DMS153 (cell line): Measurements from ENCODE around the gene STAG3.
"Not testable (repeated sequence)": the region's sequence is repeated elsewhere in the genome, so short reads cannot be mapped to it uniquely, and the experiment has no call there.

Experiments used
- DNase-seq: peaks from one replicate; lab custom pipeline; 2025; lab: John Stamatoyannopoulos, UW

Gene STAG3

GRCh38 chr7:100174582-100174981 lies 3.1 kb upstream of the STAG3 start:
- DNase-seq: no peak

GRCh38 chr7:100175296-100175935 lies 2.3 kb upstream of the STAG3 start:
- DNase-seq: no peak

DNA sequence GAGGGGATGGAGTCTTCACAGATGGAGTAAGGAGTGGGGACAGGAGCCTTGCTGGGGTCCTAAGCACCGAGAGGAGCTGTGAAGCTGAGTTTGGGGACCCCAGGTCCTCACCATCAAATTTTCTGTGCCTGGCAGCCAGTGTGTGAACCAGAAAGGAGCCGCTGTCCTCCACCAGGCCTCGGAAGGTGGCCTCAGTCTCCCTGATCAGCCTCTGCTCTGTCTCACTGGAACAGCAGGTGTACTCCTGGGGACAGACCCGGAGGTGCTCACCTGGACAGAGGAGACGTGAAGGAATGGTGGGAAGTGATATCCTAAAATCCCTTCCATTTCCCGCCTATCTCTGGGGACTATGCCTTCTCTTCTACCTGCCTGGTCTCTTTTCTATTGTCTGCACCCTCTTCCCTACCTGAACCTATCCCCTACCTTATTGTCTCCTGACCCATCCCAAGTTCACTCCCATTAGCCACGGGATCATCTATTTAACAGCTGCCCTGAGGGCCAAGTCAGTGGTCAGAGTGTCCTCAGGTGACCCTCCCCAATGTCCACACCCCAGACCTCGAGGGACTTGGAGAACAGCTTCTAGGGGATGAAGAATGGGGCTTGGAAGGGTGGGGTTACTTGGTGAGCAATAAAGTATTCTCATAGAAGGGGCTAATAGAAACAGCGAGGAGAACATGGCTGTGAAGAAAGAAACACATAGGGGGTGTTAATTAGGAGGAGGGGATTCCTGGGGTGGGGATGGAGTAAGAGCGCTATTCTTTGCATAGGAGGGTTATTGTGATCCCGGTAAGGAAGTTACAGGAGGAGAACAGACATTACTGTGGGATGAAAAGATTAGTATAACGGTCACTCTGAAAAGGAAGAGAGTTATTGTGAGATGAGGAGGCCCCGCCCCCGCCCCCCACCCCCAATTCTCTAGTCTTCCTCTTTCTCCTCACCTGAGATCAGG lies 1.3 kb upstream of the STAG3 start:
- no peak for DNase-seq

DNA sequence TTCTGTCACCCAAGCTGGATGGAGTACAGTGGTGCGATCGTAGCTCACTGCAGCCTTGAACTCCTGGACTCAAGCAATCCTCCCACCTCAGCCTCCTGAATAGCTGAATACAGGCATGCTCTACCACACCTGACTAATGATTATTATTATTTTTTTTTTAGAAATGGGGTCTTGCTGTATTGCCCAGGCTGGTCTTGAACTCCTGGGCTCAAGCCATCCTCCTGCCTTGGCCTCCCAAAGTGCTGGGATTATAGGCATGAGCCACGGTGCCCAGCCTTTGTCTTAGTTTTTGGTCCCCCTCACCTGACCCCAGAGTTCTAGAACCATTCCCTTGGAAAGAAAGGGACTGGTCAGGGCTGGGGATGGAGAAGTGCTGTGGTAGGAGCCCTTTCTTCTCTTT lies 2.4 kb downstream of the STAG3 start:
- not testable (repeated sequence) for DNase-seq

GRCh38 chr7:100182616-100183015 lies 4.9 kb downstream of the STAG3 start:
- DNase-seq: not testable (repeated sequence)

- not testable (repeated sequence) for DNase-seq
These were observed 5.4 kb downstream of the STAG3 start for GRCh38 chr7:100183090-100183489.

DNA sequence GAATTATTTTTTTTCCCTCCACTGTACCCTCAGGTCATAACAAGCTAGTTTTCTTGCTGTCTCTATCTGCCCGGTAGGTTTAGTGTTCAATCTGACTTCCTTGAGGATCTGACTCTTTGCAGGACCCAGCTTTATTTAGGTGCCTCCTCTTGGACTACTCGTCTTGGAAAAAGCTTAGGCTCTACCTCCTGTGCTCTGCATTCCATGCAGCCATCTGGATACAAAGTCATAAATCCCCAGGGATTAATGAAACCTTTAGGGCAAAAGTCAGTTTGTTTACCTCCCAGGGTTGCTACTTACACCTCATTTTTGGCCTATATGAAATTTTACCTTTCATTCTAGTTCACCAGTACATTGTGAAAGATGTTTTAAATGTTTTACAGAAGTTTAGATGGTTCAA lies 8.0 kb downstream of the STAG3 start:
- DNase-seq: no peak

DNA sequence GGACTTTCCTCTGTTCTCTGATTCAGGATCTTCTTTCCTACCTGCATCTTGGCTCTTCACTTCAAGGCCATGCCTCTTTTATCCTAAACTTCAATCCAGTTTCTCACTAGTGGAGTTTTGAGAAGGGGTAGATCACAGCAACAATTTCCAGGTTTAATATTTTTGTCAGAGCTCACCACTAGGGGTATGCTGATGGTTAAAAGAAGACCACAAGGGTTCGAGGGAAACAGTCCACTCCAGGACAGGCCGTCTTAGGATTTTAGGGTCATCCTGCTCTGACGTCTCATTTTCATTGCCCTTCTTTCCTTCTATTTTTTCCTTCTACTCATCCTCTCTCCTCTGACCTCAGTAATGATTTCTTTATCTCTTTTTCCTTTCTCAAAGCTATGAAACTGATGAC lies 11.3 kb downstream of the STAG3 start:
- no peak for DNase-seq

GRCh38 chr7:100190048-100190711 lies 12.5 kb downstream of the STAG3 start:
- DNase-seq: no peak

- no peak for DNase-seq
These were observed 14.1 kb downstream of the STAG3 start for GRCh38 chr7:100191775-100192174.

- DNase-seq: not testable (repeated sequence)
These were observed 14.7 kb downstream of the STAG3 start for GRCh38 chr7:100192281-100192862.

DNA sequence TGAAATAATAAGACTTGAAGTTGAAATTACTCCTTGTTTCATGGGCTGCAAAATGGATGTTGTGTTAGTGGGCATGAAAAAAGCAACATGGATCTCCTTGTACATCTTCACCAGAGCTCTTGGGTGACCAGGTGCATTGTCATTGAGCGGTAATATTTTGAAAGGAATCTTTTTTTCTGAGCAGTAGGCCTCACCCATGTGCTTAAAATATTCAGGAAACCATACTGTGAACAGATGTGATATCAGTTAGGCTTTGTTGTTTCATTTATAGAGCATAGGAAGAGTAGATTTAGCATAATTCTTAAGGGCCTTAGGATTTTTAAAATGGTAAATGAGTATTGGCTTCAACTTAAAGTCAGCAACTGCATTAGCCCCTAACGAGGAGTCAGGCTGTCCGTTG lies 15.3 kb downstream of the STAG3 start:
- DNase-seq: no peak

DNA sequence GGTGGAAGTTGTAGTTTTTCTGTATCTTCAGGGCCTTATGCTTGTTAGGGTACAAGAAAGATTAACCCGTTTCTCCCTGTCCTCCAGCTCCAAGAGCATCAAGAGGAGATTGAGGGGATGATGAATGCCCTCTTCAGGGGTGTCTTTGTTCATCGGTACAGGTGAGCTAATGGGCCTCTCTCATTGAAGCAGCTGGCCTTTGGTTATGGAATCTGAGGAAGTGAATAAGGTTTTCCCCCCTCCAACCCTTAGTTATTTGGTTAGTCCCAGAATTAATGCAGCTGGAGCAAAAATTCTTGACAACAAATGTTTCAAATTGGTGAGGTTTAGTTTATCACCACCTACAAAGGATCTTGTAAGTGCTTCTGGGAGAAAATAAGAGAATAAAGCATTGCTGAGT lies 17.5 kb downstream of the STAG3 start:
- no peak for DNase-seq

GRCh38 chr7:100195901-100196322 lies 18.2 kb downstream of the STAG3 start:
- not testable (repeated sequence) for DNase-seq

GRCh38 chr7:100198266-100198665 lies 20.5 kb downstream of the STAG3 start:
- DNase-seq: no peak

GRCh38 chr7:100200693-100201092 lies 23.0 kb downstream of the STAG3 start:
- DNase-seq: no peak

GRCh38 chr7:100204454-100204853 lies 26.7 kb downstream of the STAG3 start:
- no peak for DNase-seq

DNA sequence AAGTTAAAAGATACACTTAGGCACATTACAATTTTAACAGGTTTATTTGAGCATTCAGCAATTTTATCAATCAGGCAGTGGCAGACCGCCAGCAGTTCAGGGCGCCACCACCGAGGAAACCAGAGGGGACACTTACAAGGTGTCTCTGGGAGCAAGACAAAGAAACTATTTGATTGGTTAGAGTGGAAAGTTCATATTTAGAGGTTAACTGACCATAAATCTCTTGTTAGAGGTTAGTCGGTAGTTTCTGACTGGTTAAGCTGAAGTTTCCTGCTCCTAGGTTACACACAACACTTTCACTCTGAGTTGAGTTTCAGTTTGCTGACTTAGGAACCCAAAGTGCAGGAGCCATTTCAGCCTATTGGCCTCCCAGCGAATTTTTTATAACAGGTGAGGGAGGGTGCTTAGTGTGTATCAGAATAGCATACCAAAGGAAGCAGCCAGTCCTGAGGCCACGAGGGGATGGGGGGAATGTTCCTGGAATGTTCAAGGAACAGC lies 31.2 kb downstream of the STAG3 start:
- DNase-seq: no peak

DNA sequence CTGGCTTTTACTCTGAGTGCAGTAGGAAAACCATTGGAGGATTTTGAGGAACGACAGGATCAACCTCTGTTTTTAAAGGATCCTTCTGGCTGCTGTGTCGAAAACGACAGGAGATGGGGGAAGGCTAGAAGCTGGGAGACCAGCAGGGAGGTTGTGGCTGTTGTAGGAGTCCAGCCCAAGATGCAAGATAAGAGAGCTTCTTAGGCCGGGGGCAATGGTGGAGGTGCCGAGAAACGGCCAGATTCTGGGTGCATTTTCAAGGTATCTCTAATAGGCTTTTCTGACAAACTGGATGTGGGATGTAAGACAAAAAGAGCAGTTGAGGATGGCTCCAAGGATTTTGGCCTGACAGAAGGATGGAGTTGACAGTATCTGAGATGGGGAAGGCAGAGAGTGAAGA lies 31.8 kb downstream of the STAG3 start:
- DNase-seq: no peak

DNA sequence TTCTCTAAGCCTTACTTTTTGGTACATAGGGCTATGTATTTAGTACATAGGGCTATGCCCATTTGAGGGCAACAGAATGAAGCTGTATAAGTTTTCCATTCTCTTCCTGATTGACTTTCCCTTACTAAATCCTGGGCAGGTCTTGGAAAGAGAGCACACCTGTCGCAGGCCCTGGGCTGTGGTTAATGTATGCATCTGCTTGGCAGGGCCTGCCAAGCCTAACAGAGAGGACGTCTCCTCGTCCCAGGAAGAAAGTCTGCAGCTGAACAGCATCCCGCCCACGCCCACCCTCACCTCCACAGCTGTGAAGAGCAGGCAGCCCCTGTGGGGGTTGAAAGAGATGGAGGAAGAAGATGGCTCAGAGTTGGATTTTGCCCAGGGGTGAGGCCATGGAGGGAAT lies 33.1 kb downstream of the STAG3 start:
- DNase-seq: no peak

GRCh38 chr7:100211342-100211780 lies 33.6 kb downstream of the STAG3 start:
- no peak for DNase-seq

DNA sequence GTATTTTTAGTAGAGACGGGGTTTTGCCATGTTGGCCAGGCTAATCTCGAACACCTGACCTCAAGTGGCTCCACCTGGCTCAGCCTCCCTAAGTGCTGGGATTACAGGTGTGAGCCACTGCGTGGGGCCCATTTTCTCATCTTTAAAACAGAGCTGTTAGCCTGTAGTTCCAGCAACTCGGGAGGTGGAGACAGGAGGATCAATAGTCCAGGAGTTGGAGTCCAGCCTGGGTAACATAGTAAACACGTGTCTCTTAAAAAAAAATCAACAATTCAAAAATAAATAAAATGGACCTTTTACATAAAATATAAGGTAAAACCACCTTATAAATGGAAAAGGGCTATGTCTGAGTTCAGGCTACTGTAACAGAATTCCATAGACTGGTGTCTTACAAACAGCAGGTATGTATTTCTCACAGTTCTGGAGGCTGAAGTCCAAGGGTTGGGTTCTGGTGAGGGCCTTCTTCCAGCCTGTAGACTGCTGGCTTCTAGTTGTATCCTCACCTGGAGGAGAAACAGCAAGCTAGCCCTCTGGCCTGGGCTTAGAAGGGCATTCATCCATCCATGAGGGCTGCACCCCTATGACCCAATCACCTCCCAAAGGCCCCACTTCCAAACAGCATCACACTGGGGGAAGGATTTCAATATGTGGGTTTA lies 35.0 kb downstream of the STAG3 start:
- DNase-seq: no peak
